ENCODE results near the gene TRIM44. TPM values are rescaled to one million over a fixed set of nuclear protein-coding genes. Genes with fewer than 3 reads are reported as not detected.

Gene TRIM44
- total RNA-seq, 1 donor from 2014 or later, result 6.1 TPM

DNA sequence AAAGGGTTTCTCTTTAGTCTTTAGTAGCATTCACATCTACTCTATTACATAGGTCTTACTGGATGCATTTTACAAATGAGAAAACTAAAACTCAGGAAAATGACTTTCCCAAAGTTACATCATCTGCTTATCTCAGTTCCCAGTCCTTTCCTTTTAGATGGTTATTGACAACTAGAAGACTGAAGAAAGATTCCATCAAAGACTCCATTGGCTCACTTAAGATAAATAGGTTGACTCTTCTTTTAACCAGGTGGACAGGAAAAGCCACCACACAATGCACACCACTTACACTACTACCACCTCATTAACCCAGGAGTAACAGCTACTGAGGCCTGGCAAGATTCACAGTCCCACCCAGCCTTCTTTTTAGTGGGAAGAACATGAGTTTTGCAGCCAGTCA, 123.6 kb downstream of the TRIM44 start:
- intact Hi-C loops (cut with DNase I), result no loop called here
- no peaks in the 10 kb centered on the region for H3K9me3 ChIP-seq
- H3K4me1 ChIP-seq, result peaks cover 0 to 17% of the 10 kb centered on the region in 2 donors
- TF ChIP-seq, protein P1, sequence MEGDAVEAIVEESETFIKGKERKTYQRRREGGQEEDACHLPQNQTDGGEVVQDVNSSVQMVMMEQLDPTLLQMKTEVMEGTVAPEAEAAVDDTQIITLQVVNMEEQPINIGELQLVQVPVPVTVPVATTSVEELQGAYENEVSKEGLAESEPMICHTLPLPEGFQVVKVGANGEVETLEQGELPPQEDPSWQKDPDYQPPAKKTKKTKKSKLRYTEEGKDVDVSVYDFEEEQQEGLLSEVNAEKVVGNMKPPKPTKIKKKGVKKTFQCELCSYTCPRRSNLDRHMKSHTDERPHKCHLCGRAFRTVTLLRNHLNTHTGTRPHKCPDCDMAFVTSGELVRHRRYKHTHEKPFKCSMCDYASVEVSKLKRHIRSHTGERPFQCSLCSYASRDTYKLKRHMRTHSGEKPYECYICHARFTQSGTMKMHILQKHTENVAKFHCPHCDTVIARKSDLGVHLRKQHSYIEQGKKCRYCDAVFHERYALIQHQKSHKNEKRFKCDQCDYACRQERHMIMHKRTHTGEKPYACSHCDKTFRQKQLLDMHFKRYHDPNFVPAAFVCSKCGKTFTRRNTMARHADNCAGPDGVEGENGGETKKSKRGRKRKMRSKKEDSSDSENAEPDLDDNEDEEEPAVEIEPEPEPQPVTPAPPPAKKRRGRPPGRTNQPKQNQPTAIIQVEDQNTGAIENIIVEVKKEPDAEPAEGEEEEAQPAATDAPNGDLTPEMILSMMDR (IDR thresholded peaks at IDR 0.05), result no peak
- no peak overlapping the region for H3K4me3 ChIP-seq
- H3K36me3 ChIP-seq, result no peaks in the 10 kb centered on the region
- no peak for DNase-seq (ENCODE audit: low spot score in 2 of 2)
- H3K27me3 ChIP-seq, result no peaks in the 10 kb centered on the region
- H3K27ac ChIP-seq, result no peak overlapping the region

DNA sequence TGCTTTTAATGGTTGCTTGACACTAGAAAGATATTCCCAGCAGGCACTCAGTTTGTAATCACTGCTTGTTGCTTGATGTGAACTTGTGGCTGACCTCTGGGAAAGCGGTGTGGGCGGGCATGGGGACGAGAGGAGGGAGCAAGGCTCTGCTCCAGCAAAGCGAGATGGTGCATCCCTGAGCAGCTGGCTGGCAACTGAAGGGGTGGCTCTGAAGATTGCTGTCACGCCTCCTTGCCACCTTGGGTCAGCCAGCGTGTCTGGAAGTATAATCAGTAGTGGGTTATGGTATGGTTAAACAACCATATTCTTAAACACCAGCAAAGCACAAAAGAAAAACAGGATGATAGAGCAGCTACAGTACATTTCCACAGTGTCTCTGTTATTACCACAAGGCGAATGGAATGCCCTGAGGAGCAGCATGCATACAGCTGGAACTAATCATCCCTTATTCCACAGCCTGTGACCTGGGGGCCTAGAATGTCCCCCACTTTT, 124.5 kb downstream of the TRIM44 start:
- H3K36me3 ChIP-seq, result no peaks in the 10 kb centered on the region
- H3K27me3 ChIP-seq, result no peaks in the 10 kb centered on the region
- H3K4me1 ChIP-seq, result peaks cover 0 to 13% of the 10 kb centered on the region in 2 donors
- DNase-seq (ENCODE audit: low spot score in 2 of 2), result no peak
- no peak overlapping the region for H3K4me3 ChIP-seq
- intact Hi-C loops (cut with DNase I), result no loop called here
- H3K27ac ChIP-seq, result no peak overlapping the region
- TF ChIP-seq, protein P1 (IDR thresholded peaks at IDR 0.05), result no peak
- H3K9me3 ChIP-seq, result no peaks in the 10 kb centered on the region

DNA sequence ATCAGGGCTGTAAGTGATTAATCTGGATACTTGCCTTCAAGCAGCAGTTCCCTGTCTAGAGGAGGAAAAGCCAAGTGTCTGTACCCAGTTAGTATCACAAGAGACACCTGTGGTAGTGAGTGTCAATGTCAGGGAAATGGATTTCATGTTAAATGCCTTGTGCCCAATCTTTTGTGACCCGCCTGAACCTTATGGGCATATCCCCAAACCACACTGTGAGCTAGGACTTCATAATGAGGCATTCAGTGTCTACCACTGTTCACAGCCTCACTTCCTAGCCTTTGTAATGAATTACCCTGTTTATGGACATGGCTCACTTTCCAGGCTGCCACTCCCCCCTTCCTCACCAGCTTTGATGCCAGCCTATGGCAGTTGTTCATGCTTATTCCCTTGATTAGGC, 125.1 kb downstream of the TRIM44 start:
- no peak overlapping the region for H3K27ac ChIP-seq
- no peak for DNase-seq (ENCODE audit: low spot score in 2 of 2)
- no peaks in the 10 kb centered on the region for H3K36me3 ChIP-seq
- H3K9me3 ChIP-seq, result no peaks in the 10 kb centered on the region
- TF ChIP-seq, protein P1 (IDR thresholded peaks at IDR 0.05), result no peak
- no peak overlapping the region for H3K4me3 ChIP-seq
- intact Hi-C loops (cut with DNase I), result no loop called here
- H3K4me1 ChIP-seq, result peaks cover 0 to 13% of the 10 kb centered on the region in 2 donors
- no peaks in the 10 kb centered on the region for H3K27me3 ChIP-seq

DNA sequence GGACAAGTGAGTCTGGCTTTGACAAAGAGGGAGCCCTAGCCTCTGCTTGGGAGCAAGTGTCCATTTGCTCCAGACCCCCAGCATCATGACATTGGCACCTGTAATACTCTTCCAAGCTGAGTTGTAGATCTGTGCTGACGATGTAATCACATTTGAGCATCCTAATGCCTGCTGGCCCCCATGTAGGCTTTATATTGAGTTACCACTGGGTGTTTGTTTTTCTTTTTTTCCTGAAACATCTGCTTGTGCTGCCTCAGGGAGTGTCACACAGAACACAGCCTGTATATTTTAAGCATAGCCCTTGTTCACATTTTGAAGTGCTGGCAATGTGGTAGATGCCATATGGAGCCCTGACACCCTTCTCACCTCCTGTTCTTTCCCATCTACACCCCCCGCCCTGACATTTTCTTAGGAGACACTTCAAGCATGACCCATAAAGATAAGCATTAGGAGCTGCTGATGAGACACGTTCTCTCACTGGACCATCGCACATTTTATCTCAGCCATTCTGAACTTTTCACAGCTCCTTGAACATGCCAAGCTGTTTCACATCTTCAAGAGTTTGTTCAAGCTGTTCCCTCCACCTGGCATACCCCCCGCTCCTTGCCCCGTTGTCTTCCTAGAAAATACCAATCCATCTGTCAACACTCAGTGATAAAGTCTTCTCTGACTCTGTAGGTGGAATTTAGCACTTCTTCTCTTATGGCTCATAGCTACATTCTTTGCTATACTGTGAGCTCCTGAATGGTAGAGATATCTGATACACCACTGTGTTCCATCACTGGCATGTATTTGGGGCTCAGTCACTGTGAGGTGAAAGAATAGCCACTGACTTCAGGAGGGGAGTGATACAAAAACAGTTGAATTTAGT, 128.7 kb downstream of the TRIM44 start:
- Histone ChIP-seq H3K27me3 (no peaks in the 10 kb centered on the region), H3K36me3 (no peaks in the 10 kb centered on the region), H3K27ac (no peak overlapping the region), H3K9me3 (no peaks in the 10 kb centered on the region), H3K4me1 (peaks cover 0 to 2% of the 10 kb centered on the region in 2 donors), H3K4me3 (no peak overlapping the region)
- DNase-seq (ENCODE audit: low spot score in 2 of 2), result no peak
- TF ChIP-seq, protein P1 (IDR thresholded peaks at IDR 0.05), result no peak
- intact Hi-C loops (cut with DNase I), result no loop called here

DNA sequence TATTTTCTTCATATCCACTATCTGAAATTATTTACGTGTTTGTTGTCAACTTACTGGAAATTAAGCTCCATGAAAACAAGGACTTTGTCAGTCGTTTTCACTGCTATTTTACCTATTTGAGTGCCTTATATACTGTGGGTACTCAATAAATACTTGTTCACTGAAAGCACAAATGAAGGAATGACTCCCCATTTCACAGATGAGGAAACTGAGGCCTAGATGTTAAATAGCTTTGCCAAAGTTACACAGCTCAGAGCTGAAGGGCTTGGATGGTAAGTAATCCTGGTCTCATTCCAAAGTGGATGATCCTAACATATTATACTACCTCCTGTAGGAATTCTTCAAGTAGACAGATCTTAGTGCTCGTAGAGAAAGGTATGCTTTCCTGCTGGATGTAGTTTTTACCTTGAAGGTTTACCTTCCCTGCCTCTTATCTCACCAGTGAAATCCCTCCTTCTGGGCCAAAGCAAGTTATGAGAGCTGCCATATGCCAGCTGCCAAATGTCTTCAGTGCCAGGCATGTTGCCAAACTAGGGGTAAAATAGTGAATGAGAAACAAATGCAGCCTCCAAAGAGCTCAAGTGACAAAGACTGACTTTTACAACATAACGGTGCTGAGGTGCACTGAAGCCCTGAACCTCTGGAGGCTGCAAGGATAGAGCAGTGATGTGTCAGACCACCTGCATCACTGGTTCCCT, 129.7 kb downstream of the TRIM44 start:
- no peak overlapping the region for H3K4me3 ChIP-seq
- H3K36me3 ChIP-seq, result no peaks in the 10 kb centered on the region
- H3K9me3 ChIP-seq, result no peaks in the 10 kb centered on the region
- DNase-seq (ENCODE audit: low spot score in 2 of 2), result no peak
- no peak overlapping the region for H3K27ac ChIP-seq
- TF ChIP-seq, protein P1 (IDR thresholded peaks at IDR 0.05), result no peak
- H3K4me1 ChIP-seq, result no peaks in the 10 kb centered on the region
- intact Hi-C loops (cut with DNase I), result no loop called here
- H3K27me3 ChIP-seq, result no peaks in the 10 kb centered on the region
